T-helper 2 cell treated with Interferon-gamma antibody and Interleukin-4, amounts not matched to agents 100 ng/mL and 5 ng/mL, for 36 hours (primary cell): ENCODE data around the gene OR6C75. TPM values are rescaled to one million over a fixed set of nuclear protein-coding genes. Genes with fewer than 3 reads are reported as not detected.
"Not testable (repeated sequence)": the region's sequence is repeated elsewhere in the genome, so short reads cannot be mapped to it uniquely, and the experiment has no call there.

Source experiments
- intact Hi-C: fragments of 100-400 bp; cut with micrococcal nuclease; formaldehyde crosslinking; loops from one replicate; pipeline ENCODE4 v1.15.1; 2023
- total RNA-seq: library from RNA; stranded (reverse); gene quantifications from 2 replicates; pipeline ENCODE4 v1.2.3, GENCODE V29; 2022

OR6C75 gene
- not detected in 2 replicates for total RNA-seq

DNA sequence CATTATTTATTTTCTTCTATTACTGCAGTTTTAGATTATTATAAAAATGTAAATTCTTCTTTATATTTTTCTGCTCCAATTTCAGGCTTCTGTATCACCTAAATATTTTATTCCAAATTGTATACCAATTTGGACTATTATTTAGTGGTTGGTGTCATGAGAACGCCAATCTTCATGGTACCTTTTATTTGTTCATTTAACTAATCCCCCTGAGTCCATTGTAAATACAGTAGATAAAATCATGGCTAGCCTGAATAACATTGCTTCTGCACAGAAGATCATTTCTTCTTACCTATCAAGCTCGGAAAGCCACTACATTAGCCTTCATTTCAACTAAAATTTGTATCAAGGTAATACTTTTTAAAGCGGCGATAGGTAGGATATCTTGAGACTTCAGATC lies at the start of gene OR6C75:
Gene OR6C75, plus strand, starts transcription at position 301 of the 400 bp plus-strand sequence. CDS start 2,136 bp downstream, outside the sequence.
- intact Hi-C loops, result no loop called here

GRCh38 chr12:55314043-55314442 lies 48.7 kb upstream of the OR6C75 start, which contains the start of gene OR6C1:
TSS of gene OR6C1 (plus strand) at chr12:55314343. CDS start at chr12:55320600, 6,257 bp downstream.
- intact Hi-C loops, result no loop called here

- intact Hi-C loops, result no loop called here
These were observed 42.6 kb upstream of the OR6C75 start for GRCh38 chr12:55320201-55320600.

DNA sequence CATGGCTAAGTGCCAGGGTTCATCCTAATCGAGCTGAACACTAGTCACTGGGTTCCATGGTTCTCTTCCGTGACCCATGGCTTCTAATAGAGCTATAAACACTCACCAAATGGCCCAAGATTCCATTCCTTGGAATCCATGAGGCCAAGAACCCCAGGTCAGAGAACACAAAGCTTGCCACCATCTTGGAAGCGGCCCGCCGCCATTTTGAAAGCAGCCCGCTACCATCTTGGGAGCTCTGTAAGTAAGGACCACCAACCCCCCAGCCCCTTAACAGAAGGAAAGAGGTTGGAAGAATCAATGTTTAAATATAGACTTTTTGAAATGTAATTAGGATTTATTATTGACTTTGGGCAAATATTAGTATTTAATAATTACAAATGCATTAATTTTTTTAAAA lies 37.0 kb upstream of the OR6C75 start:
- intact Hi-C loops, result not testable (repeated sequence)

DNA sequence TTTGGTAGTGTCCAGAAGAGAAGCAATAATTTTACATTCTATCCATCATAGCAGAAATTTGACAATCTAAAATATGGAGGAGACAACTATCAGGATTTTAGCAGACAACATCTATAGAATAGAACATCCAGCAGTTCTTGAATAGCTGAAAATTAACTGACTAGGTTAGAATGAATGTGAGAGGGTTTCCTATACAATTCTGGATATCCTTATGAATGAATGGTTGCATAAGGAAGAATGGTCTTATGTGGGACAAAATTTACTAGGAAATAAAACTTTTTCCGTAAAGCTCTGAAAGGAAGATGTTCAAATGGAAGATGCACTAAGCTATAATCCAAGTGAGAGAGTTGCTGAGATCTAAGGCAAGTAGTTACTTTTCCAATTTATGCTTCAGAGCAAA lies 32.3 kb upstream of the OR6C75 start, which contains the start of gene OR6C3:
Gene OR6C3, plus strand, starts transcription at position 301 of the 400 bp plus-strand sequence. CDS start 955 bp downstream, outside the sequence.
- intact Hi-C loops, result no loop called here

DNA sequence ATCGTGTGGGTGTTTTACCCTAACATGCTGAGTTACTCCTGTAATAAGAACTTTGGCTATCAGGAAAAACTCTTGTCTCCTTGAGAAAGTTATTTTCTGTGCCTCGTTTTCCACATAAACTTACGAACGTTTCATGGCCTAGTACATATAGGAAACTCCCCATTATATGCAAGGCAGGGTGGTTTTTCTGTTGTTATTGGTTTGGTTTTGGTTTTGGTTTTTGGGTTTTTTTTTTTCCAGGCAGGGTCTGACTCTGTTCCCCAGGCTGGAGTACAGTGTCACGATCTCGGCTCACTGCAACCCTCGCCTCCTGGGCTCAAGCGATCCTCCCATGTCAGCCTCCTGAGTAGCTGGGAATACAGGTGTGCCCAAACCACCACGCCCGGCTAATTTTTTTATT lies 26.8 kb upstream of the OR6C75 start:
- intact Hi-C loops, result no loop called here

DNA sequence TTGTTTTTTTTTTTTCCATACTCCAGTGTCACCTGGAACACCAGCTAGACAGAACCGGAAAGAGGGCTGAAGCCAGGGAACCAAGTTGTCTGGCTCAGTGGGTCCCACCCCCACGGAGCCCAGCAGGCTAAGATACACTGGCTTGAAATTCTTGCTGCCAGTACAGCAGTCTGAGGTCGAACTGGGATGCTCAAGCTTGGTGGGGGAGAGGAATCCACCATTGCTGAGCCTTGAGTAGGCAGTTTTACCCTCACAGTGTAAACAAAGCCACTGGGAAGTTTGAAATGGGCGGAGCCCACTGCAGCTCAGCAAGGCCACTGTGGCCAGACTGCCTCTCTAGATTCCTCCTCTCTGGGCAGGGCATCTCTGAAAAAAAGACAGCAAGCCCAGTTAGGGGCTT lies 7.4 kb upstream of the OR6C75 start:
- intact Hi-C loops, result not testable (repeated sequence)

GRCh38 chr12:55365086-55365485 lies 2.3 kb downstream of the OR6C75 start:
- intact Hi-C loops, result no loop called here

DNA sequence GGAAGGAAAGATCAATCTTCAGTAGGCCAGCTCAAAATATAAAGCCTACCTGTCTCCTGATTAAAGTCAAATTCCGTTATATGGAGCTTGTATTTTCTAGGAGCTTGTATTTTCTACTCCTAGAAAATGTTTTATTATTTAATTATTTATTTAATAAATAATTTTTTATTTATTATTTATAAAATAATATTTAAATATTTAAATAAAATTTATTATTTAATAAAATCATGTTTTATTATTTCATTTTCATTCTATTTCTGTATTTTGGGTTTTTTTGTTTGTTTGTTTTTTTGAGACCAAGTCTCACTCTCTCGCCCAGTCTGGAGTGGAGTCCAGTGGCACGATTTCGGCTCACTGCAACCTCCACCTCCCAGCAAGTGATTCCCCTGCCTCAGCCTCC lies 9.7 kb downstream of the OR6C75 start:
- intact Hi-C loops, result no loop called here

DNA sequence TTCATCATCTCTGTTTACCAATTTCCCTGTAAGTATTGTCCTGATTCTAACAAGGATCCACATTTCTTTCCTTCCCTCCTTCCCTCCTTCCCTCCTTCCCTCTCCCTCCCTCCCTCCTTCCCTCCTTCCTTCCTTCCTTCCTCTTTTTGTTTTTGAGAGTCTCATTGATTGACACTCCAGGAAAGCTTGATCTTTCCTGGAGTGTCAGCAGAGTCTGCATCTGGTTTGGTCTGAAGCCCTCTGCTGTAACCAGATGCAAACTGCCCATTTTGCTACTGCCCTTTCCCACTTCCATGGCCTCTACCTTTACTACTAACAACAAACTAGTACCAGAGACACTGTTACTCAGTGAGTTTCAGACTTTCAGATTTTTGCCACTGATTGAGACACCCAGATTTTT lies 23.1 kb downstream of the OR6C75 start:
- intact Hi-C loops, result no loop called here

GRCh38 chr12:55392032-55392795 lies 29.4 kb downstream of the OR6C75 start:
- intact Hi-C loops, result no loop called here

DNA sequence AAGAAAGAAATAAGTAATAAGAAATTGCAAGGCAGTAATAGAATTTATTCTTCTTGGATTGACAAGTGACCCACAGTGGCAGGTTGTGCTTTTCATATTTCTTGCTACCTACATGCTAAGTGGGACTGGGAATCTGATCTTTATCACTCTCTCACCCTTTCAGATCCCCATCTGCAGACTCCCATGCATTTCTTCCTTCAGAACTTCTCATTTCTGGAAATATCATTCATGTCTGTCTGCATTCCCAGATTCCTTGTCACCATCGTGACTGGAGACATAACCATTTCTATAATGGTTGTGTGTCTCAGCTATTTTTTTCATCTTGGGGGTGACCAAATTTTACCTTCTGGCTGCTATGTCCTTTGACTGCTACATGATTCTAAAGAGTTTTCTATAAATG lies 33.6 kb downstream of the OR6C75 start:
- intact Hi-C loops, result no loop called here

GRCh38 chr12:55400229-55400628 lies 37.5 kb downstream of the OR6C75 start, which contains the start of gene OR6C65:
TSS of gene OR6C65 (plus strand) at chr12:55400529. CDS start at chr12:55400529, 0 bp downstream.
- intact Hi-C loops, result no loop called here

DNA sequence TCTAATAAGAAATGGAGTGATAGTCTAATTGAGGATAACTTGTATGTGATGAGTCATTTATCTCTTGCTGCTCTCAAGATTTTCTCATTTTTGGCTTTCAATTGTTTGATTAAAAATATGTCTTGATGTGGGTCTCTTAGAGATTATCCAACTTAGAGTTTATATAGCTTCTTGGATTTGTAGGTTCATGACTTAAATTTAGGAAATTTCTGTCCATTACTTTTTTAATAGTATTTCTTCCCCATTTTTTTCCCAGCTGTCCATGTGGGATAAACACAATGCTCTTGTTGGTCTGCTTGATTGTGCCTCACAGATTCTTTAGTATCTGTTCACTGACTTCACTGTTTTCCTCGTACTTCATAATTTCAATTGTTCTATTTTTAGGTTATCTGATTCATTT lies 45.1 kb downstream of the OR6C75 start:
- intact Hi-C loops, result no loop called here

DNA sequence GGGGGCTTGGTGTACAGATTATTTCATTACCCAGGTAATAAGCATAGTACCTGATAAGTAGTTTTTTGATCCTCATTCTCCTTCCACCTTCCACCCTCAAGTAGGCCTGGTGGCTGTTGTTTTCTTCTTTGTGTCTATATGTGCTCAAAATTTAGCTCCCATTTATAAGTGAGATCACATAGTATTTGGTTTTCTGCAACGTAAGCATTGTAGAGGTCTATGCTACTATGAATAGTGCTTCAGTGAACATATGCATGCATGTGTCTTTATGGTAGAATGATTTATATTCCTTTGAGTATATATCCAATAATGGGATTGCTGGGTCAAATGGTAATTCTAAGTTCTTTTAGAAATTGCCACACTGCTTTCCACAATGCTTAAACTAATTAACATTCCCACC lies 46.4 kb downstream of the OR6C75 start:
- intact Hi-C loops, result not testable (repeated sequence)

- intact Hi-C loops, result not testable (repeated sequence)
These were observed 49.4 kb downstream of the OR6C75 start for GRCh38 chr12:55412138-55412537.

DNA sequence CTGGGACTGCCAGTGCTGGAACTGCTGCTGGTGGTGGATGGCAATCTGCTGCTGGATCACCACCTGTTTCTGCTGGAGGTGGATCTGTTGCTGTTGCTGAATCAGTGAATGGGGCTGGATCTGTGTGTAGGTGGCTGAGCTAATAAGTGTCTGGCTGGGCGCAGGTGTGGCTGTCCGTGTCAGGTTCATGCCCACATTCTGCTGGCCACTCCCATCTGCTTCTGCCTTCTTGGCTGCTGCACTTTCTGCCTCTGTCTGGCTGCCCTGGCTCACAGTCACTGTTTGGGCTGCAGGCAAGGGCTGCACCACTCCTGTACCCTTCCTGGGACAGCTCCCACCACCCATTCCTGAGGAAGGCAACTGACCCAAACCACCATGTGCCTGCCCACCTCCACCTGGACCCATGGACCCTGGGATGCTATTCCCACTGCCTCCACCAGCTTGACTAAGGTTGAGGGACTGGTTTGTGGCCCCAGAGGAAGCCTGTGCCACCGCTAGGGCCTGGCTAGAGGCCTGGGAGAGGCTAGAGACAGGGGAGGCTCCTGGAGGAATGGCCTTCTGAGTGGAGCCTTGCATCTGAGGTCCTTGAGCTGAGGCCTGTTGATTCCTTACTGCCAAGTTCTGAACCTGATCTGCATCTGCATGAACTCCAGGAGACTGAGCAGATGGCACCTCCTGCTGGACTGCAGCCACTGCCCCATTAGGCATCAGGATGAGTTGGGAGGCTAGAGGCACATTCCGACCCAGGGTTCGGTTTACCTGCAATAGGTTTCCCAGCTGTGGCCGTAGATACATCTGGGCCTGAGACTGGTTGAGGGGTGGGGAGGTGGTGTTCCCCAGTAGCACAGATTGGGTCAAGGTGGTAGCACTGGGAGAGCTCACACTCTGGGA lies 51.0 kb downstream of the OR6C75 start:
- intact Hi-C loops, result not testable (repeated sequence)

DNA sequence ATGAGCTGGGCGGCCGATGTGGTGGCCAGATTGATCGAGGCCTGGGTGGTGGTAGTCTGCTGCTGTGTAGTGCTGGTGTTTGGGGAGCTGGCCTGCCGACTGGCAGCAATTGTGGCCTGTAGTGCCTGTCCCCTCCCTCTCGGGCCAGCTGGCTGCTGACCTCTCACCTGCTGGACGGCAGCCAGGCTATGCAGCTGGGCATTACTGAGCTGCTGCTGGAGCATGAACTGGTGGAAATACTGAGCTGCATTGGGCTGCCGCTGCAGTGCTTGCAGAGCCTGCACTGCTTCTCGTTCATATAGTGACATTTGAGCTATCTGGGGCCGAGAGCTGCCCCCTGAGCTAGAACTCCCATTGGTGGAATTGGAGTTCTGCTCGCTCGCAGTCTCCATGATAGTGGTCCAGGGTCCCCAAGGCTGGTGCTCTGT lies 51.6 kb downstream of the OR6C75 start:
- intact Hi-C loops, result not testable (repeated sequence)

DNA sequence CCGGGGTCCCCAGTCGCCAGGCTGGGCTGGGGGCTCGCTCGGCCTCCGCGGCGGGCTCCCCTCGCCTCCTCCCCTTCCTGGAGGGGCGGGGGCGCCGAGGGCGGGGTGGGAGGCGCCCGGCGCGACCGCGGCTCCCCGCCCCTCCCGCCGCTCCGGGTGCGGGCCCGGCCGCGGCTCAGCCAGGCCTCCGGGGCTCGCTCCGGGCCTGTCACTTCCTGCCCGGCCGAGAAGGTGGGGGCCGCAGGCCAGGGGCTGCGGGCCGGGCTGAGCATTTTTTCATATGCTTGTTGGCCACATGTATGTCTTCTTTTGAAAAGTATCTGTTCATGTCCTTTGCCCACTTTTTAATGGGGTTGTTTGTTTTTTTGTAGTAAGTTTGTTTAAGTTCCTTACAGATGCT lies 52.1 kb downstream of the OR6C75 start:
- intact Hi-C loops, result not testable (repeated sequence)

DNA sequence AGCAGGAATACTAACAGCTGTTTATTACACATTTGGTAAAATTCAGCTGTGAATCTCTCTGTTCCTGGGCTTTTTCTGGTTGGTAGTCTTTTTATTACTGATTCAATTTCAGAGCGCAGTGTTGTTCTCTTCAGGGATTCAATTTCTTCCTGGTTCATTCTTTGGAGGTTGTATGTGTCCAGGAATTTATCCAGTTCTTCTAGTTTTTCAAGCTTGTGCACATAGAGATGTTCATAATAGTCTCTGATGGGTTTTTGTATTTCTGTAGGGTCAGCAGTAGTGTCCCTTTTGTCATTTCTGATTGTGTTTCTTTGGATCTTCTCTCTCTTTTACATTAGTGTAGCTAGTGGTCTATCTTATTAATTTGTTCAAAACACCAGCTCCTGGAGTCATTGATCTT lies 54.2 kb downstream of the OR6C75 start:
- intact Hi-C loops, result no loop called here
